ENCODE measurements around the gene MYO18A.

MYO18A gene

GRCh38 chr17:29080323-29080722 is 99.9 kb downstream of the MYO18A start:
- no peak for DNase-seq (ENCODE audit: low spot score)

- DNase-seq (ENCODE audit: low spot score) = no peak
Measured at GRCh38 chr17:29079887-29080286, 100.3 kb downstream of the MYO18A start.

- no peak for DNase-seq (ENCODE audit: low spot score)
Measured at GRCh38 chr17:29079433-29079832, 100.8 kb downstream of the MYO18A start.

- peak; percentile 39 for DNase-seq (ENCODE audit: low spot score)
Measured at GRCh38 chr17:29078183-29079045, 101.8 kb downstream of the MYO18A start.

GRCh38 chr17:29077320-29077719 is 102.9 kb downstream of the MYO18A start:
- DNase-seq (ENCODE audit: low spot score) = no peak

- DNase-seq (ENCODE audit: low spot score) = no peak
Measured at GRCh38 chr17:29076722-29077121, 103.5 kb downstream of the MYO18A start.

- no peak for DNase-seq (ENCODE audit: low spot score)
Measured at GRCh38 chr17:29076087-29076486, 104.1 kb downstream of the MYO18A start.

GRCh38 chr17:29074488-29074887 is 105.7 kb downstream of the MYO18A start:
- no peak for DNase-seq (ENCODE audit: low spot score)

- DNase-seq (ENCODE audit: low spot score) = no peak
Measured at GRCh38 chr17:29073520-29073919, 106.7 kb downstream of the MYO18A start.

GRCh38 chr17:29073045-29073444 is 107.2 kb downstream of the MYO18A start:
- no peak for DNase-seq (ENCODE audit: low spot score)

GRCh38 chr17:29071303-29071702 is 108.9 kb downstream of the MYO18A start:
- no peak for DNase-seq (ENCODE audit: low spot score)

GRCh38 chr17:29070781-29071180 is 109.4 kb downstream of the MYO18A start:
- no peak for DNase-seq (ENCODE audit: low spot score)

- no peak for DNase-seq (ENCODE audit: low spot score)
Measured at GRCh38 chr17:29070308-29070707, 109.9 kb downstream of the MYO18A start.

GRCh38 chr17:29069526-29070041 is 110.6 kb downstream of the MYO18A start:
- DNase-seq (ENCODE audit: low spot score) = no peak

- DNase-seq (ENCODE audit: low spot score) = no peak
Measured at GRCh38 chr17:29068818-29069217, 111.4 kb downstream of the MYO18A start.

- DNase-seq (ENCODE audit: low spot score) = no peak
Measured at GRCh38 chr17:29066606-29067005, 113.6 kb downstream of the MYO18A start.

GRCh38 chr17:29066047-29066446 is 114.2 kb downstream of the MYO18A start:
- DNase-seq (ENCODE audit: low spot score) = no peak

- no peak for DNase-seq (ENCODE audit: low spot score)
Measured at GRCh38 chr17:29063992-29064391, 116.2 kb downstream of the MYO18A start.

- no peak for DNase-seq (ENCODE audit: low spot score)
Measured at GRCh38 chr17:29062215-29062614, 118.0 kb downstream of the MYO18A start.

- no peak for DNase-seq (ENCODE audit: low spot score)
Measured at GRCh38 chr17:29061036-29061435, 119.2 kb downstream of the MYO18A start.

- no peak for DNase-seq (ENCODE audit: low spot score)
Measured at GRCh38 chr17:29060475-29060874, 119.7 kb downstream of the MYO18A start.

GRCh38 chr17:29059281-29059680 is 120.9 kb downstream of the MYO18A start:
- DNase-seq (ENCODE audit: low spot score) = peak; percentile 47

GRCh38 chr17:29058391-29058790 is 121.8 kb downstream of the MYO18A start:
- DNase-seq (ENCODE audit: low spot score) = no peak

GRCh38 chr17:29057361-29057760 is 122.8 kb downstream of the MYO18A start:
- no peak for DNase-seq (ENCODE audit: low spot score)
